GM23248 (cell line): Measurements from ENCODE around the gene ZNF474. TPM values are rescaled to one million over a fixed set of nuclear protein-coding genes. Genes with fewer than 3 reads are reported as not detected.

Experiments used
- DNase-seq: peaks from one replicate; pipeline ENCODE4 v3.0.0-alpha.2; 2015
- H2AFZ ChIP-seq: fragments of 200-600 bp; sonication (generic); 2 replicates; pipeline ENCODE4 v1.6.1; 2016; ENCODE audit warnings: antibody characterized with exemption
- H3F3A ChIP-seq: fragments of 200-600 bp; sonication (generic); 2 replicates; pipeline ENCODE4 v1.6.1; 2016; ENCODE audit warnings: mild to moderate bottlenecking, antibody characterized with exemption, mixed run types; ENCODE audit not compliant: insufficient read depth
- H3K27ac ChIP-seq: fragments of 200-600 bp; sonication (generic); 2 replicates; pipeline ENCODE4 v1.5.1; 2016; ENCODE audit warnings: mild to moderate bottlenecking
- H3K27me3 ChIP-seq: fragments of 200-600 bp; sonication (generic); replicated peaks from 2 replicates; pipeline ENCODE4 v1.6.1; 2016; ENCODE audit warnings: mild to moderate bottlenecking; ENCODE audit not compliant: insufficient read depth
- H3K36me3 ChIP-seq: fragments of 200-600 bp; sonication (generic); 2 replicates; pipeline ENCODE4 v1.6.1; 2016; ENCODE audit warnings: low read depth, mild to moderate bottlenecking
- H3K4me1 ChIP-seq: fragments of 200-600 bp; sonication (generic); 2 replicates; pipeline ENCODE4 v1.6.1; 2016; ENCODE audit warnings: mild to moderate bottlenecking; ENCODE audit not compliant: insufficient read depth
- H3K4me2 ChIP-seq: fragments of 200-600 bp; sonication (generic); one replicate; pipeline ENCODE4 v1.6.1; 2016; ENCODE audit warnings: mild to moderate bottlenecking; ENCODE audit not compliant: unreplicated experiment
- H3K4me3 ChIP-seq: fragments of 200-600 bp; sonication (generic); 2 replicates; pipeline ENCODE4 v1.5.1; 2016; ENCODE audit warnings: mild to moderate bottlenecking
- H3K79me2 ChIP-seq: fragments of 200-600 bp; sonication (generic); 2 replicates; pipeline ENCODE4 v1.6.1; 2016; ENCODE audit warnings: mild to moderate bottlenecking; ENCODE audit not compliant: insufficient read depth
- H3K9ac ChIP-seq: fragments of 200-600 bp; sonication (generic); 2 replicates; pipeline ENCODE4 v1.6.1; 2016; ENCODE audit warnings: mild to moderate bottlenecking
- H3K9me2 ChIP-seq: fragments of 200-600 bp; sonication (generic); 2 replicates; pipeline ENCODE4 v1.6.1; 2016; ENCODE audit warnings: mixed run types, mild to moderate bottlenecking, moderate library complexity; ENCODE audit not compliant: insufficient read depth
- H3K9me3 ChIP-seq: fragments of 200-600 bp; sonication (generic); one replicate; pipeline ENCODE4 v1.6.1; 2017; ENCODE audit warnings: low read depth
- H4K20me1 ChIP-seq: fragments of 200-600 bp; sonication (generic); 2 replicates; pipeline ENCODE4 v1.6.0; 2016; ENCODE audit not compliant: insufficient read depth
- EZH2 ChIP-seq: fragments of 200-600 bp; sonication (generic); IDR thresholded peaks from 2 replicates; pipeline ENCODE4 v1.6.1; 2018; ENCODE audit warnings: antibody characterized with exemption, mild to moderate bottlenecking; ENCODE audit not compliant: insufficient read depth, poor library complexity, severe bottlenecking
- EZH2phosphoT487 ChIP-seq: fragments of 200-600 bp; sonication (generic); IDR thresholded peaks from 2 replicates; pipeline ENCODE4 v1.6.1; 2018; ENCODE audit warnings: antibody characterized with exemption, moderate library complexity, mild to moderate bottlenecking, low read depth; ENCODE audit not compliant: insufficient read depth
- WGBS, 2 experiments: methylation state at CpG; one replicate each; pipeline ENCODE4 v1.1.6; 2015 to 2017; ENCODE audit warnings: low lambda C conversion rate in 2 of 2, low coverage in 1 of 2; ENCODE audit errors: missing lambda C conversion rate in 2 of 2; 5-methylcytosine and 5-hydroxymethylcytosine counted together
- in situ Hi-C: fragments of 300-500 bp; cut with MboI; formaldehyde crosslinking; loops from 2 replicates; pipeline ENCODE4 v1.15.0; 2020
- polyA plus RNA-seq: library from polyadenylated mRNA; unstranded; fragments of >200 nt; fragmentation: Nextera tagmentation; extraction: Ambion mirVana; gene quantifications from 2 replicates; pipeline ENCODE4 v1.2.1, GENCODE V29; 2016
- total RNA-seq: library from RNA; depleted of rRNA; stranded (reverse); fragments of >200 nt; shearing (Covaris generic); gene quantifications from 2 replicates; pipeline ENCODE4 v1.2.3, GENCODE V29; 2014

ZNF474 gene
- total and polyA plus RNA-seq, 2 experiments from 2014 or later, result 0.21 to 0.43 TPM

DNA sequence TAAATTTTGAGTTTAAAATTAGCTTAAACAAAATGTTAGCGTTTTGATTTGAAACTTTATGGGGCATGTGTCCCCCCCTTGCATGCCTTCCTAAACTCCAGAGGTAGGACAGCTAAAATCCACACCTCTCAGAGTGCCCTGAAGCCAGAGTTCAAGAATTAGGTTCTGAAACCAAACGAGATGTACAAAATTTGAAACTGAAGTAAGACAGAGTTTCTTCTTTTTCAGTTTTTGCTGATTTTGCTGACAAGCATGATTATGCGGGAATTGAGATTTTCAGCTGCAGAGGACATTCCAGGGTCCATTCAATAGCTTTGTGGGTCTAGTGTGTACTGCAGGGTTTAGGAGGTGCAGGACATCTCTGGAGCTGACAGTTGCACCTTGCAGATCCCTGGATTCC lies 34.2 kb upstream of the ZNF474 start:
- 33 to 34% methylated on average over 3 of the region's 3 CpGs for WGBS, 2 experiments
- DNase-seq, result no peak
- Histone ChIP-seq H3K27ac (peak overlapping the region; percentile 86), H3K79me2 (no peaks in the 10 kb centered on the region), H3K4me3 (0 out of 2 replicates have a peak overlapping the region, but pooled peaks have one; percentile 5), H3K4me1 (peaks cover 67% of the 10 kb centered on the region), H4K20me1 (no peaks in the 10 kb centered on the region), H3K27me3 (no peaks in the 10 kb centered on the region), H3K9me2 (no peaks in the 10 kb centered on the region), H3K9ac (peak overlapping the region; percentile 62; the same call in 1 of the 2 replicates), H3F3A (peaks cover 46% of the 10 kb centered on the region), H3K4me2 (peak overlapping the region; percentile 74), H3K36me3 (no peaks in the 10 kb centered on the region), H2AFZ (peak overlapping the region; percentile 22; the same call in 1 of the 2 replicates), H3K9me3 (no peaks in the 10 kb centered on the region)
- TF ChIP-seq EZH2, result no peak
- TF ChIP-seq EZH2phosphoT487, result no peak
- in situ Hi-C loops, result no loop called here

GRCh38 chr5:122097391-122097790 lies 32.0 kb upstream of the ZNF474 start:
- Histone ChIP-seq H3K4me2 (no peak overlapping the region), H3F3A (peaks cover 40% of the 10 kb centered on the region), H3K36me3 (no peaks in the 10 kb centered on the region), H4K20me1 (no peaks in the 10 kb centered on the region), H3K4me1 (peaks cover 52% of the 10 kb centered on the region), H3K4me3 (no peak overlapping the region), H3K27ac (no peak overlapping the region), H3K9me3 (no peaks in the 10 kb centered on the region), H3K79me2 (no peaks in the 10 kb centered on the region), H3K9me2 (no peaks in the 10 kb centered on the region), H2AFZ (no peak overlapping the region), H3K27me3 (no peaks in the 10 kb centered on the region), H3K9ac (no peak overlapping the region)
- TF ChIP-seq EZH2phosphoT487, result no peak
- TF ChIP-seq EZH2, result no peak
- DNase-seq, result no peak
- 74 to 84% methylated on average over 1 of the region's 1 CpG for WGBS, 2 experiments
- in situ Hi-C loops, result no loop called here

DNA sequence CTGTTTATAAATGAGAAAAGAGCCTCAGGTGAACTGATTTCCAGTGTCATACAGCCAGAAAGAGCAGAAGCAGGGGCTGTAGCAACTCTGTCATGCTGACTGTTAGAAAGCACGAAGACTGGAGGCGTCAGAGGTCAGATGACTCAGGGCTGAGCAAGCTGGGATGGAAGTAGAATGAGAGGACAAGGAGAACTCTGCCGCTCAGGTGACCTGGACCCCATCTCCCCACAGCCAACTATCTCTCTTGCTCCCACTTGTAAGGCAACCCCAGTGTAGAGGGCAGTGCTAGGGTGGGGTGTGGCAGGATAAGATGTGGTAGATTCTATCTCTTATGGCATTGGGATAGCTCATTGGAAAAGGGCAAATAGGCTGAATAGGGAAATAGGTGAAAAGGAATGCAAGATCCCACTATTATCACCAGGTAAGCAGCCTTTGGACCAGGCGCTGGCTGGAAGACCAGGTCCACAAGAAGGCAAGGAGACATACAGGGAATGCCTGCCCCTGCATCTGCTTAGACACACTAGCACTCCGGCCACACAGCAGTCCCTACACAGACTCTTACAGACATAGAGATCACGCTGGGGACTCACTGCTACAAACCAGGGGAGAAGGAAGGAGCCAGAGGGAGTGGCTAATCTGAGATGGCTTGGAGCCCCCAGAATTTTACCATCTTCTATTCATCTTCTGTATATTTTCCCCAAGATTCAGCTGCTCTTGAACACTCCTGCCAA lies 30.1 kb upstream of the ZNF474 start:
- no peak for TF ChIP-seq EZH2phosphoT487
- TF ChIP-seq EZH2, result no peak
- in situ Hi-C loops, result no loop called here
- Histone ChIP-seq H2AFZ (peak overlapping the region; percentile 44; the same call in 1 of the 2 replicates), H3F3A (peaks cover 23% of the 10 kb centered on the region), H3K4me3 (no peak overlapping the region), H3K27me3 (no peaks in the 10 kb centered on the region), H3K4me2 (peak overlapping the region; percentile 51), H3K27ac (peak overlapping the region; percentile 36), H3K79me2 (no peaks in the 10 kb centered on the region), H3K9ac (0 out of 2 replicates have a peak overlapping the region, but pooled peaks have one; percentile 22), H4K20me1 (no peaks in the 10 kb centered on the region), H3K9me2 (no peaks in the 10 kb centered on the region), H3K9me3 (no peaks in the 10 kb centered on the region), H3K4me1 (peaks cover 46% of the 10 kb centered on the region), H3K36me3 (no peaks in the 10 kb centered on the region)
- WGBS, 2 experiments, result 49 to 52% methylated on average over 6 of the region's 6 CpGs
- peak; percentile 94 for DNase-seq

DNA sequence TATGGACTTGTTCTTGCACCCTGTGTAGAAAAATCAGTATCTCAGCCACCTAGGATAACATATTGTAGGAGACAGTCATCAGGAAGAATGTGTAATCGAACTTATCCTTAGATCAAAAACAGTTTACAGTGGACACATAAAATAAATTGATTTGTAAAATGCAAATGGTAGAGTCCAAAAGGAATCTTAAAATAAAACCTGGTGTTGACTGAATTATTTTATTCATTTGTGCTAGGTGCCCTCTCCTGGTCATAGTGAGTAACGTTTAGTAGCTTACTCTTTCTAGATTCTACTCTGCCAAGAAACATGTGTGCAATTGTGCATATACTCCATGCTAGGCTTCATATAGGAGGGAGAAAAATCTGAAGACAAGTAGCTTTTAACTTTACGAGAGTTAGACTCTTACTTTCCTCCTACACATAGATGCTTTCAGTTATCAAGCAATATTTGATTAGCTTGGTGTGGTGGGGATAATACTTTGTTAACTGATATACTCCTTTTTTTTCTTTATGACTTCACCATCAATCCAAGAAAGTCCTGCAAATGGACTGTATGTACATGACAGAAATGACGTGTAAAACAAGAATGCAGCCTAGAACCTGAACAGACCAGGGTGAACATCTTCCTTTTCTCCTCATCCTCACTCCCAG lies 27.6 kb upstream of the ZNF474 start:
- WGBS, 2 experiments, result 6 to 8% methylated on average over 4 of the region's 4 CpGs
- Histone ChIP-seq H4K20me1 (no peaks in the 10 kb centered on the region), H3K9ac (no peak overlapping the region), H3F3A (peaks cover 4% of the 10 kb centered on the region; the same call in 1 of the 2 replicates), H3K4me2 (no peak overlapping the region), H3K27me3 (no peaks in the 10 kb centered on the region), H2AFZ (no peak overlapping the region), H3K27ac (0 out of 2 replicates have a peak overlapping the region, but pooled peaks have one; percentile 35), H3K9me2 (no peaks in the 10 kb centered on the region), H3K9me3 (no peaks in the 10 kb centered on the region), H3K36me3 (no peaks in the 10 kb centered on the region), H3K4me3 (no peak overlapping the region), H3K79me2 (no peaks in the 10 kb centered on the region), H3K4me1 (peaks cover 31% of the 10 kb centered on the region)
- peak; percentile 86 for DNase-seq
- TF ChIP-seq EZH2phosphoT487 (no peak), EZH2 (no peak)
- in situ Hi-C loops, result no loop called here
